ENCODE data around the gene KDM3A. TPM values are rescaled to one million over a fixed set of nuclear protein-coding genes. Genes with fewer than 3 reads are reported as not detected.

The KDM3A gene
- total RNA-seq, 3 donors from 2014 or later = 40.6 to 79.0 (median 61.3) TPM

GRCh38 chr2:86485103-86485502 is 43.9 kb downstream of the KDM3A start:
- no peak for TF ChIP-seq CTCF (IDR thresholded peaks at IDR 0.05)
- TF ChIP-seq POLR2AphosphoS5 (IDR thresholded peaks at IDR 0.05) = no peak
- TF ChIP-seq POLR2A (IDR thresholded peaks at IDR 0.05) = no peak
- Histone ChIP-seq H3K36me3 (peaks cover 21% of the 10 kb centered on the region), H3K4me3 (no peak overlapping the region), H3K27me3 (no peaks in the 10 kb centered on the region), H3K9me3 (no peaks in the 10 kb centered on the region), H3K27ac (no peak overlapping the region), H3K4me1 (peaks cover 0 to 6% of the 10 kb centered on the region in 2 donors)
- intact Hi-C loops (cut with DNase I; ENCODE audit: low total_unique reads) = no loop called here
- no peak for DNase-seq (ENCODE audit: low spot score in 2 of 2)

- Histone ChIP-seq H3K27ac (no peak overlapping the region), H3K4me3 (no peak overlapping the region), H3K9me3 (no peaks in the 10 kb centered on the region), H3K36me3 (peaks cover 21% of the 10 kb centered on the region), H3K27me3 (no peaks in the 10 kb centered on the region), H3K4me1 (no peaks in the 10 kb centered on the region)
- intact Hi-C loops (cut with DNase I; ENCODE audit: low total_unique reads) = no loop called here
- TF ChIP-seq CTCF (IDR thresholded peaks at IDR 0.05) (no peak), POLR2AphosphoS5 (IDR thresholded peaks at IDR 0.05) (no peak), POLR2A (IDR thresholded peaks at IDR 0.05) (no peak)
- no peak for DNase-seq (ENCODE audit: low spot score in 2 of 2)
Measured at GRCh38 chr2:86485802-86486201, 44.6 kb downstream of the KDM3A start.

- Histone ChIP-seq H3K36me3 (peaks cover 27% of the 10 kb centered on the region), H3K9me3 (no peaks in the 10 kb centered on the region), H3K4me1 (no peaks in the 10 kb centered on the region), H3K4me3 (no peak overlapping the region), H3K27ac (no peak overlapping the region), H3K27me3 (no peaks in the 10 kb centered on the region)
- no peak for DNase-seq (ENCODE audit: low spot score in 2 of 2)
- TF ChIP-seq POLR2A (IDR thresholded peaks at IDR 0.05) (no peak), POLR2AphosphoS5 (IDR thresholded peaks at IDR 0.05) (no peak), CTCF (IDR thresholded peaks at IDR 0.05) (no peak)
- intact Hi-C loops (cut with DNase I; ENCODE audit: low total_unique reads) = no loop called here
Measured at GRCh38 chr2:86487062-86487461, 45.9 kb downstream of the KDM3A start.

GRCh38 chr2:86488561-86489250 is 47.5 kb downstream of the KDM3A start:
- Histone ChIP-seq H3K4me3 (no peak overlapping the region), H3K27ac (no peak overlapping the region), H3K4me1 (no peaks in the 10 kb centered on the region), H3K27me3 (no peaks in the 10 kb centered on the region), H3K9me3 (no peaks in the 10 kb centered on the region), H3K36me3 (peaks cover 23% of the 10 kb centered on the region)
- no peak for DNase-seq (ENCODE audit: low spot score in 2 of 2)
- intact Hi-C loops (cut with DNase I; ENCODE audit: low total_unique reads) = no loop called here
- TF ChIP-seq POLR2A (IDR thresholded peaks at IDR 0.05) (no peak), POLR2AphosphoS5 (IDR thresholded peaks at IDR 0.05) (no peak), CTCF (IDR thresholded peaks at IDR 0.05) (no peak)

- Histone ChIP-seq H3K27me3 (no peaks in the 10 kb centered on the region), H3K4me3 (no peak overlapping the region), H3K4me1 (no peaks in the 10 kb centered on the region), H3K9me3 (no peaks in the 10 kb centered on the region), H3K36me3 (peaks cover 22% of the 10 kb centered on the region), H3K27ac (no peak overlapping the region)
- no peak for DNase-seq (ENCODE audit: low spot score in 2 of 2)
- intact Hi-C loops (cut with DNase I; ENCODE audit: low total_unique reads) = no loop called here
- TF ChIP-seq CTCF (IDR thresholded peaks at IDR 0.05) = no peak
- TF ChIP-seq POLR2A (IDR thresholded peaks at IDR 0.05) = no peak
- TF ChIP-seq POLR2AphosphoS5 (IDR thresholded peaks at IDR 0.05) = no peak
Measured at GRCh38 chr2:86489542-86489941, 48.4 kb downstream of the KDM3A start.
